Measurements from ENCODE around the gene MECR.
"Not testable (repeated sequence)": the region's sequence is repeated elsewhere in the genome, so short reads cannot be mapped to it uniquely, and the experiment has no call there.

MECR gene

GRCh38 chr1:29235955-29236711 lies 5.4 kb upstream of the MECR start, which contains the start of gene PTPRU:
TSS of gene PTPRU (plus strand) at chr1:29236522. CDS start at chr1:29236645, 123 bp downstream.
- DNase-seq (ENCODE audit: low read depth) = peak; percentile 58
- TF ChIP-seq CTCF (conservative IDR thresholded peaks at IDR 0.05; ENCODE audit: low read length) = peak; percentile 29
- H3K4me3 ChIP-seq (ENCODE audit: low read length) = peak within 1 kb of the TSS; percentile 84

DNA sequence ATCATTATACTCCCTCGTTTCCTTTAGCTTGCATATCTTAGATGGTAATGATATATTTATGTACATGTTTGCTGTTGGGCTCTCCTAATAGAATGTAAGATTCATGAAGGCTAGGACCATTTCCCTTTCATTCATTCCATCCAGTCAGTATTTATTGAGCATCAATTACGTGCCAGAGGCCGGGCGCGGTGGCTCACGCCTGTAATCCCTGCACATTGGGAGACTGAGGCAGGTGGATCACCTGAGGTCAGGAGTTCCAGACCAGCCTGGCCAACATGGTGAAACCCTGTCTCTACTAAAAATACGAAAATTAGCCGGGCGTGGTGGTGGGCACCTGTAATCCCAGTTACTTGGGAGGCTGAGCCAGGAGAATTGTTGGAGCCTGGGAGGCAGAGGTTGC lies 4.1 kb upstream of the MECR start:
- DNase-seq (ENCODE audit: low read depth); H3K4me3 ChIP-seq (ENCODE audit: low read length): not testable (repeated sequence)

DNA sequence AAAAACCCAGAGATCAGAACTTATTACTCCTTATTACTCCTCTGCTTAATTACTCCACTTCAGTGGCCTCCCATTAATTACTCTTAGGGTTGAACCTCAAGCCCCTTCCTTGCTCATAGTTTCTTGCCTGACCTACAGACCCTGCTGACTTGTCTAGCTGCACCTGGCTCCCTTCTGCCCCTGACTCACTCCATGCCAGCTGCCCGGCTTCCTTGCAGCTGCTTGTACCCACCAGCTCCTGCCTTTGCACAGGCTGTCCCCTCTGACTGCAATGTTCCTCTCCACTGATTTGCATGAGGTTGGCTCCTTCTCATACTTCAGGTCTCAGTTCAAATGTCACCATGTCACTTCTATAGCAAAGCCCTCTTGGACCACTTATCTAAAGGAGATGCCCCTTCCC lies 3.7 kb upstream of the MECR start:
- TF ChIP-seq CTCF (conservative IDR thresholded peaks at IDR 0.05; ENCODE audit: low read length) = no peak
- no peak overlapping the region for H3K4me3 ChIP-seq (ENCODE audit: low read length)
- no peak for DNase-seq (ENCODE audit: low read depth)

GRCh38 chr1:29233693-29234092 lies 3.0 kb upstream of the MECR start:
- DNase-seq (ENCODE audit: low read depth) = no peak
- TF ChIP-seq CTCF (conservative IDR thresholded peaks at IDR 0.05; ENCODE audit: low read length) = no peak
- no peak overlapping the region for H3K4me3 ChIP-seq (ENCODE audit: low read length)

- TF ChIP-seq CTCF (conservative IDR thresholded peaks at IDR 0.05; ENCODE audit: low read length) = no peak
- DNase-seq (ENCODE audit: low read depth) = no peak
- no peak overlapping the region for H3K4me3 ChIP-seq (ENCODE audit: low read length)
Measured at GRCh38 chr1:29232387-29232786, 1.7 kb upstream of the MECR start.

- H3K4me3 ChIP-seq (ENCODE audit: low read length) = peak overlapping the region; percentile 76
- no peak for DNase-seq (ENCODE audit: low read depth)
- no peak for TF ChIP-seq CTCF (conservative IDR thresholded peaks at IDR 0.05; ENCODE audit: low read length)
Measured at GRCh38 chr1:29230204-29230552, 556 bp downstream of the MECR start.

DNA sequence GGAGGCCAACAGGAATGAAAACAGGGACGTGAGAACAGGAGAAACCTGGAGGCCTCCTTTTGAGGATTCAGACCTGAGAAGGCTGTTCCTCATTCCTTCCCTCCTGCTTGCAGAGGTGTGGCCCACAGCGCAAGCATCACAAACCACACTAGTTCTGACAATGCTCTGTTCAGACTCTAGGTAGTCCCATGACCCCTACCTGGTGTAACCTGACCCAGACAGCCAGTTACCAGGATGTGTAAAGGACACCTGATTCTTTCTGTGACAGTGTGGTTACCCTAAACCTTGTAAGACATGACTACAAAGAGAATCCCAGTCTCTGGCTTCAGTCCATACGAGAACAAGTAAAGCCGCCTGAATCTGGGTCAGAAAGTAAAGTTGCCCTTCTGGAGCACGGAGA lies 3.2 kb downstream of the MECR start:
- DNase-seq (ENCODE audit: low read depth) = no peak
- H3K4me3 ChIP-seq (ENCODE audit: low read length) = no peak overlapping the region
- no peak for TF ChIP-seq CTCF (conservative IDR thresholded peaks at IDR 0.05; ENCODE audit: low read length)

Data from AG10803 (cell line).